ENCODE data around the gene PKIB.
A peak's percentile ranks its signal among the peaks of the same experiment; 100 is the strongest.
"Not testable (repeated sequence)": the region's sequence is repeated elsewhere in the genome, so short reads cannot be mapped to it uniquely, and the experiment has no call there.

PKIB gene

DNA sequence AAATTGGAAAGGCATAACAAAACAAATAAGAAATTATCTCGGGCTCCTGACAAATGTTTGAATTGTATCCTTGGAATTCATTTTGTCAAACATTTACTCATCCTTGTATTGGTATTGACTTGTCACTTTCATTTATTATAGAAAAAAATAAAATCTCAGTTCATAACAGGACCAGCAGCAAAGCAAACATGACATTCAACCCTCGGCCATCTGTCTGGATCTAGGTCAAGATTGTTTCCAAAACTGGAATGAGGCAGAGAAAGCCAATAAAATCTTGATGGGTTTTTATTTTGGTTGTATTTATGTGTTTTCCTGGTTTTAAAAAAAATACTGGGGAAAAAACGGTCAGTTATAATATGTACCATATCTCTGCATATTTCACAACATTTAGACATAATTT lies 126.4 kb downstream of the PKIB start:
- TF ChIP-seq, protein P1, sequence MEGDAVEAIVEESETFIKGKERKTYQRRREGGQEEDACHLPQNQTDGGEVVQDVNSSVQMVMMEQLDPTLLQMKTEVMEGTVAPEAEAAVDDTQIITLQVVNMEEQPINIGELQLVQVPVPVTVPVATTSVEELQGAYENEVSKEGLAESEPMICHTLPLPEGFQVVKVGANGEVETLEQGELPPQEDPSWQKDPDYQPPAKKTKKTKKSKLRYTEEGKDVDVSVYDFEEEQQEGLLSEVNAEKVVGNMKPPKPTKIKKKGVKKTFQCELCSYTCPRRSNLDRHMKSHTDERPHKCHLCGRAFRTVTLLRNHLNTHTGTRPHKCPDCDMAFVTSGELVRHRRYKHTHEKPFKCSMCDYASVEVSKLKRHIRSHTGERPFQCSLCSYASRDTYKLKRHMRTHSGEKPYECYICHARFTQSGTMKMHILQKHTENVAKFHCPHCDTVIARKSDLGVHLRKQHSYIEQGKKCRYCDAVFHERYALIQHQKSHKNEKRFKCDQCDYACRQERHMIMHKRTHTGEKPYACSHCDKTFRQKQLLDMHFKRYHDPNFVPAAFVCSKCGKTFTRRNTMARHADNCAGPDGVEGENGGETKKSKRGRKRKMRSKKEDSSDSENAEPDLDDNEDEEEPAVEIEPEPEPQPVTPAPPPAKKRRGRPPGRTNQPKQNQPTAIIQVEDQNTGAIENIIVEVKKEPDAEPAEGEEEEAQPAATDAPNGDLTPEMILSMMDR (conservative IDR thresholded peaks at IDR 0.05; ENCODE audit: control insufficient read depth, insufficient read depth, low read depth, low read length), result no peak
- H3K4me3 ChIP-seq (ENCODE audit: control insufficient read depth, low read depth, low read length), result no peak overlapping the region
- no peak for DNase-seq (ENCODE audit: low read depth)

DNA sequence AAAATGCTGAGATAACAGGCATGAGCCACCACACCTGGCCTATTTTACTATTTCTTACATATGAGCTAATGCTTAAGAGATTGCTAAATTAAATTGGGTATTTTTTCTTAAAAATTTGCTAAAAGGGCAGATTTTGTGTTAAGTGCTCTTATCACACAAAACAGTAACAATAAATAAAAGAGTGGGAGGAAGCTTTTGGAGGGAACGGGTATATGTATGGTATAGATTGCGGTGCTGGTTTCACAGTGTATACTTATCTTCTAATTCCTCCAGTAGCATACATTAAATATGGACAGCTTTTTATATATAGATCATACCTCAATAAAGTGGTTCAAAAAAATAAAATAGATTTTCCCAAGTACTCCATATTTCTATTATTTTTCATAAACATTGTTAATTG lies 129.9 kb downstream of the PKIB start:
- TF ChIP-seq, protein P1 (conservative IDR thresholded peaks at IDR 0.05; ENCODE audit: control insufficient read depth, insufficient read depth, low read depth, low read length), result no peak
- DNase-seq (ENCODE audit: low read depth), result no peak
- no peak overlapping the region for H3K4me3 ChIP-seq (ENCODE audit: control insufficient read depth, low read depth, low read length)

DNA sequence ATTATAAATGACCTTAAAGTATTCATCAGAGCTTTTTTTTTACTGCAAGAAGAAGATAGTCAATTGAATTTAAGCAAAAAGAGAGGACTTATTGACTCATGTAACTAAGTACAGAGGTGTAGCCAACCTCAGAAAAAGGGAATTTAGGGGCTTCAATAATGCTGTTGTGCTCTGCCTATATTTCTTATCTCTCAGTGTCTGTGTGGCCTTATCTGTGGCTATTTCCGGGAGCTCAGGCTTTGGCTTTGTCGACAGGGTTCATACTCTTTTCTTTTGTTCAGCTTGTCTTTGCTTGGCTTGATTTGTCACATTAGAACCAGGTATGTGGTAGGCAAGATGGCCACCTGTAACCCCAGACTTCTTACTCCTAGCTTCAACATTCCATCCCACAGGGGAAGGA lies 130.7 kb downstream of the PKIB start:
- no peak for DNase-seq (ENCODE audit: low read depth)
- no peak overlapping the region for H3K4me3 ChIP-seq (ENCODE audit: control insufficient read depth, low read depth, low read length)
- TF ChIP-seq, protein P1 (conservative IDR thresholded peaks at IDR 0.05; ENCODE audit: control insufficient read depth, insufficient read depth, low read depth, low read length), result no peak

DNA sequence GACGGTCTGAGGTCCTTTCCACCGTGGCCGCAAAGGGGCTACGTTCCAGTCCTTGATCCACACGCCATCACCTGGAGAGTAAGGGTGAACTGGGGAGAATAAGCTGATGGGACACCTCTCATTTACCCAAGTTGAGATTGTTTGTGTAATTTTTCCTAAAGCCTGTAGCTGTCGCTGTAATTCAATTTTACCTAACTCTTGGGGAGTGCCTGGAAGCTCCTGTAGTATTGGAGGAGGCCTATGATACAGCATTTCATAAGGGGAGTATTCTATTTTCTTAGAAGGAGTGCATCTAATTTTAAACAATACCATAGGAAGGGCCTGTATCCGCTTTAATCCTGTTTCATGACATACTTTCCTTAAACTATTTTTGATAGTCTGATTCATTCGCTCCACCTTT lies 134.0 kb downstream of the PKIB start:
- TF ChIP-seq, protein P1 (conservative IDR thresholded peaks at IDR 0.05; ENCODE audit: control insufficient read depth, insufficient read depth, low read depth, low read length), result peak; percentile 34
- peak; percentile 17 for DNase-seq (ENCODE audit: low read depth)
- not testable (repeated sequence) for H3K4me3 ChIP-seq (ENCODE audit: control insufficient read depth, low read depth, low read length)

DNA sequence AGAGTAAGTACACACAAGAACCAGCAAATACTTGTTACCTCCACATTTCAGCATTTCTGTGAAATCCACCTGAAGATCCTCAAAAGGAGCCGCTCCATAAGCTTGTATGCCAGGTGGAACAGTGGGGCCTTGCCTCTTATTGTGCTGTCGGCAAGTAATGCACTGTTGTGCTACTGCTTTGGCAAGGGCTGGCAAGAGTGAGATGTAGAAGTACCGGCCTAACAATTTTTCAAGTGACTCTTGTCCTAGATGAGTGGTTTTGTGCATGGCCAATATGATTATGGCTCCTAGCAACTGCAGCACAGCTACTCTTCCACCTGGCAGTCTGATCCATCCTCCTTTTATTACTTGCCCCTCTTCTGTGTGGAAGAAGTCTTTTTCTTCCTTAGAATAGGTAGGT lies 134.7 kb downstream of the PKIB start:
- not testable (repeated sequence) for DNase-seq (ENCODE audit: low read depth); H3K4me3 ChIP-seq (ENCODE audit: control insufficient read depth, low read depth, low read length)

DNA sequence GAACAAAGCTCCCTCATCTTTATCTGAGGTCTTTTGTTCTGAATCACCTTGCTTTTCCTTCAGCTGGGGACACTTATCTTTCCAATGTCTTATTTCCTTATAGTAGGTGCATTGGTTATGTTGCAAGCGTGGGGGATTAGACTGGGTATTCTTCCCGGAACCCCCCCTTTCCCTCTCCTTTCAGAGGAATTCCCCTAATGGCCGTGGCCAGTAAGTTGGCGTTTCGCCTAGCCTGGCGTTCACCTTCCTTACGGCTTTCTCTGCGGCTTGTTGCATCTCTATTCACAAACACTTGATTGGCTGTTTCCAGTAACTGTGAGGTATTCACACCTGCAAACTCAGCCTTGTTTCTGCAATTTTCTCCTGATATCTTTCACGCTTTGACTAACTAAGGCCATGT lies 136.5 kb downstream of the PKIB start:
- DNase-seq (ENCODE audit: low read depth), result no peak
- TF ChIP-seq, protein P1 (conservative IDR thresholded peaks at IDR 0.05; ENCODE audit: control insufficient read depth, insufficient read depth, low read depth, low read length), result no peak
- H3K4me3 ChIP-seq (ENCODE audit: control insufficient read depth, low read depth, low read length), result no peak overlapping the region

DNA sequence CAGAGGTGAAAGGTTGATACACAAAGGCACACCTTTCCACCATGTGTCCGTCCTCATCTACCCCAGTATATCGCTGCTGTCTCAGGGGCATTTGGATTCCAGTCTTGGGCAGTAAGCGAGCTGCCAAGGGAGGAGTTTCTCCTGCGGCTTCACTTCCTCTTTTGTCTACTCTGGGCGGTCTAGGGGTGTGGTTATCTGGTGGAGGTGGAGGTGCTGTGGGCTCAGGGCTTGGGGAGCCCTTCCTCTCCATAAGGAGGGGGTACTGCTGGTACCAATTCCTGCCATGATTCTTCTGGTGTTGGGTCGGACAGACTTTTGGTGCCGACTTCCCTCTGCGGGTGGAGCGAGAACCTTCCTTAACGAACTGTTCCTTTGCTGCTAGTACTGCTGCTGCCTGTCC lies 137.4 kb downstream of the PKIB start:
- TF ChIP-seq, protein P1 (conservative IDR thresholded peaks at IDR 0.05; ENCODE audit: control insufficient read depth, insufficient read depth, low read depth, low read length), result no peak
- no peak for DNase-seq (ENCODE audit: low read depth)
- H3K4me3 ChIP-seq (ENCODE audit: control insufficient read depth, low read depth, low read length), result no peak overlapping the region

DNA sequence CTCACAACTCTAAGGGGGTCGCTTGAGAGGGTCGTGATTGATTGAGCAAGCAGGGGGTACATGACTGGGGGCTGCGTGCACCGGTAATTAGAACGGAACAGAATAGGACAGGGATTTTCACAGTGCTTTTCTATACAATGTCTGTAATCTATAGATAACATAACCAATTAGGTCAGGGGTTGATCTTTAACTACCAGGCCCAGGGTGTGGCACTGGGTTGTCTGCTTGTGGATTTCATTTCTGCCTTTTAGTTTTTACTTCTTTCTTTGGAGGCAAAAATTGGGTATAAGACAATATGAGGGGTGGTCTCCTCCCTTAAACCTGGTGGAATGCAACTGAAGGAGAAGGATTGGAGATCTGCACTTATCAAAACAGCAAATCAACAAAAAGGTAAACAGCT lies 138.7 kb downstream of the PKIB start:
- not testable (repeated sequence) for H3K4me3 ChIP-seq (ENCODE audit: control insufficient read depth, low read depth, low read length); DNase-seq (ENCODE audit: low read depth)

Data from fibroblast of mammary gland (primary cell).